22Rv1 (cell line): ENCODE measurements around the gene KRTAP1-5.

Experiments used
- CTCF ChIP-seq: fragments of 450-650 bp; IDR thresholded peaks from 2 replicates; pipeline ENCODE4 v1.5.1; 2017; ENCODE audit warnings: mild to moderate bottlenecking
- ZFX ChIP-seq: fragments of 450-650 bp; IDR thresholded peaks from 2 replicates; pipeline ENCODE4 v1.6.1; 2017; ENCODE audit warnings: antibody characterized with exemption, borderline replicate concordance

- no peak for TF ChIP-seq CTCF
- no peak for TF ChIP-seq ZFX
Measured at GRCh38 chr17:41042953-41043352, 15.9 kb upstream of the KRTAP1-5 start.
